ENCODE data around the gene FUT2. TPM values are rescaled to one million over a fixed set of nuclear protein-coding genes. Genes with fewer than 3 reads are reported as not detected.

The FUT2 gene
- total RNA-seq, 1 experiment from 2014 or later, result 12.5 TPM

- BruUV-seq (replicated peaks), result no TSS peak
- H3K9me2 ChIP-seq (ENCODE audit: insufficient read depth), result no peaks in the 10 kb centered on the region
- no peak overlapping the region for H3K9ac ChIP-seq (ENCODE audit: low read length)
- no peak for ATAC-seq
- no peak overlapping the region for H2AFZ ChIP-seq (ENCODE audit: low read depth, low read length, poor library complexity, severe bottlenecking)
- no peaks in the 10 kb centered on the region for H4K20me1 ChIP-seq (ENCODE audit: insufficient read depth)
- CTCF ChIA-PET, result no interaction called here
- no peak for DNase-seq (ENCODE audit: low read depth, low spot score)
- no peaks in the 10 kb centered on the region for H3K36me3 ChIP-seq (ENCODE audit: control insufficient read depth in 1 of 2, insufficient read depth in 2 of 2, low read length in 2 of 2)
- POLR2A ChIA-PET, result no interaction called here
- H3K9me3 ChIP-seq (ENCODE audit: control insufficient read depth in 1 of 2, insufficient read depth in 1 of 2, low read depth in 1 of 2, low read length in 2 of 2), result no peaks in the 10 kb centered on the region
- H3K27ac ChIP-seq (ENCODE audit: low read depth, low read length), result no peak overlapping the region; the same call in 1 of the 2 replicates
- RAD21 ChIA-PET (ENCODE audit: low non-redundant PET in 1 of 2, low total read pairs in 2 of 2, uncharacterized antibody in 2 of 2, unreplicated experiment in 2 of 2), result no interaction called here
- no peaks in the 10 kb centered on the region for H3K79me2 ChIP-seq (ENCODE audit: insufficient read depth, low read length)
- no peak for TF ChIP-seq POLR2AphosphoS5 (IDR thresholded peaks at IDR 0.05; ENCODE audit: low read depth, low read length)
- TF ChIP-seq YY1 (IDR thresholded peaks at IDR 0.05; ENCODE audit: extremely low read depth, insufficient replicate concordance, low read depth, low read length), result no peak
- no peak for TF ChIP-seq ZNF274 (IDR thresholded peaks at IDR 0.05; ENCODE audit: low read depth, low read length)
- no peak for TF ChIP-seq JUND (IDR thresholded peaks at IDR 0.05)
- TF ChIP-seq ZFX (IDR thresholded peaks at IDR 0.05), result no peak
- no peak for TF ChIP-seq ATF3 (IDR thresholded peaks at IDR 0.05)
- no peak for TF ChIP-seq SP1 (IDR thresholded peaks at IDR 0.05; ENCODE audit: low read depth)
- no peak for TF ChIP-seq ELF1 (IDR thresholded peaks at IDR 0.05; ENCODE audit: borderline replicate concordance, low read depth)
- no peak for TF ChIP-seq FOSL1 (IDR thresholded peaks at IDR 0.05; ENCODE audit: low read depth)
- H3K27me3 ChIP-seq (ENCODE audit: insufficient read depth, low read length), result no peaks in the 10 kb centered on the region
- no peak overlapping the region for H3K4me2 ChIP-seq (ENCODE audit: low read length)
- H3K4me1 ChIP-seq (ENCODE audit: control insufficient read depth in 1 of 2, insufficient read depth in 2 of 2, low read length in 2 of 2), result peaks cover 30 to 32% of the 10 kb centered on the region in 2 experiments
- no peak overlapping the region for H3K4me3 ChIP-seq (replicated peaks in 1 of 2; ENCODE audit: low read depth in 1 of 2, low read length in 2 of 2)
- intact Hi-C loops (cut with micrococcal nuclease), result no loop called here
These were observed 14.7 kb upstream of the FUT2 start for GRCh38 chr19:48681127-48681470.

DNA sequence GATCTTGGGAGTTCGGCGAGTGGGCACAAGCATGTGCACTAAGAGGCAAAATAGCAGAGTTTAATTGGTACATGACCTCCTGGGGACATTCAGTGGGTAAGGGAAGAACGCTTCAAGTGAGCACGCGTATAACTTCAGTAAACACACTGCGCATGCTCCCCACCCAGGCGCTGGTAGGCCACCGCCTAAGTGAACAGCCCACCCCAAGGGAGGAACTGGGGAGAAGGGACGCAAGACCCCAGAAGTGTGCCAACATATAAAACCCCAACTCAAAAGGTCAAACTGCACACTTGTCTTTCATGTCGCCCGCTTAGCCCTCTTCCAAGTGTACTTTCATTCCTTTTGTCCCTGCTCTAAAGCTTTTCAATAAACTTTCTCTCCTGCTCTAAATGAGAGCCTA, 12.4 kb upstream of the FUT2 start:
- RAD21 ChIA-PET (ENCODE audit: low non-redundant PET in 1 of 2, low total read pairs in 2 of 2, uncharacterized antibody in 2 of 2, unreplicated experiment in 2 of 2), result no interaction called here
- H3K79me2 ChIP-seq (ENCODE audit: insufficient read depth, low read length), result no peaks in the 10 kb centered on the region
- intact Hi-C loops (cut with micrococcal nuclease), result no loop called here
- no peaks in the 10 kb centered on the region for H3K36me3 ChIP-seq (ENCODE audit: control insufficient read depth in 1 of 2, insufficient read depth in 2 of 2, low read length in 2 of 2)
- no peak overlapping the region for H3K4me2 ChIP-seq (ENCODE audit: low read length)
- H3K9me2 ChIP-seq (ENCODE audit: insufficient read depth), result no peaks in the 10 kb centered on the region
- H4K20me1 ChIP-seq (ENCODE audit: insufficient read depth), result no peaks in the 10 kb centered on the region
- peaks cover 28 to 29% of the 10 kb centered on the region in 2 experiments for H3K4me1 ChIP-seq (ENCODE audit: control insufficient read depth in 1 of 2, insufficient read depth in 2 of 2, low read length in 2 of 2)
- no peaks in the 10 kb centered on the region for H3K27me3 ChIP-seq (ENCODE audit: insufficient read depth, low read length)
- H3K9me3 ChIP-seq (ENCODE audit: control insufficient read depth in 1 of 2, insufficient read depth in 1 of 2, low read depth in 1 of 2, low read length in 2 of 2), result no peaks in the 10 kb centered on the region
- CTCF ChIA-PET, result interaction anchor here (1.8 kb wide), 1 partner anchor 8 kb away, joined by 8 read pairs; no protein-coding TSS in a partner anchor
- DNase-seq (ENCODE audit: low read depth, low spot score) (no peak), ATAC-seq (no peak)
- H3K9ac ChIP-seq (ENCODE audit: low read length), result no peak overlapping the region
- no peak overlapping the region for H2AFZ ChIP-seq (ENCODE audit: low read depth, low read length, poor library complexity, severe bottlenecking)
- no peak overlapping the region for H3K4me3 ChIP-seq (replicated peaks in 1 of 2; ENCODE audit: low read depth in 1 of 2, low read length in 2 of 2)
- POLR2A ChIA-PET, result no interaction called here
- no TSS peak for BruUV-seq (replicated peaks)
- no peak overlapping the region for H3K27ac ChIP-seq (ENCODE audit: low read depth, low read length)
- TF ChIP-seq SP1 (IDR thresholded peaks at IDR 0.05; ENCODE audit: low read depth) (no peak), CBX3 (IDR thresholded peaks at IDR 0.05; ENCODE audit: low read depth) (no peak), YY1 (IDR thresholded peaks at IDR 0.05; ENCODE audit: extremely low read depth, insufficient replicate concordance, low read depth, low read length) (no peak), JUND (IDR thresholded peaks at IDR 0.05) (no peak), POLR2AphosphoS5 (IDR thresholded peaks at IDR 0.05; ENCODE audit: low read depth, low read length) (no peak), ZFX (IDR thresholded peaks at IDR 0.05) (no peak), EZH2 (IDR thresholded peaks at IDR 0.05) (no peak), ZBTB33 (IDR thresholded peaks at IDR 0.05; ENCODE audit: extremely low read depth, insufficient replicate concordance, low read length) (no peak), SIN3A (IDR thresholded peaks at IDR 0.05; ENCODE audit: low read depth) (no peak), RAD21 (IDR thresholded peaks at IDR 0.05; ENCODE audit: low read depth) (no peak), EZH2phosphoT487 (IDR thresholded peaks at IDR 0.05; ENCODE audit: borderline replicate concordance) (no peak), POLR2A (IDR thresholded peaks at IDR 0.05; ENCODE audit: borderline replicate concordance, extremely low read depth, insufficient read depth, insufficient read length) (no peak), CEBPB (IDR thresholded peaks at IDR 0.05; ENCODE audit: low read depth) (no peak), CTCF (IDR thresholded peaks at IDR 0.05 in 2 of 3, conservative IDR thresholded peaks at IDR 0.05 in 1 of 3; ENCODE audit: borderline replicate concordance in 1 of 3, insufficient read depth in 1 of 3, low read depth in 2 of 3, low read length in 2 of 3) (no peak), ATF3 (IDR thresholded peaks at IDR 0.05) (no peak), FOSL1 (IDR thresholded peaks at IDR 0.05; ENCODE audit: low read depth) (no peak)

Data from HCT116 (cell line).